B cell (primary cell): ENCODE measurements around the gene DRC1.

Experiments
- EZH2 ChIP-seq: IDR thresholded peaks from 2 replicates; pipeline ENCODE4 v1.6.1; 2012; ENCODE audit warnings: borderline replicate concordance, low read depth, mild to moderate bottlenecking, moderate library complexity, low read length; ENCODE audit not compliant: insufficient read depth, poor library complexity, severe bottlenecking
- TF ChIP-seq, protein P1 (sequence below): fragments of 200-600 bp; IDR thresholded peaks from one replicate; pipeline ENCODE4 v1.8.0; 2022; ENCODE audit warnings: antibody characterized with exemption, mild to moderate bottlenecking

GRCh38 chr2:26457251-26457666, 55.5 kb downstream of the DRC1 start:
- TF ChIP-seq, protein P1, sequence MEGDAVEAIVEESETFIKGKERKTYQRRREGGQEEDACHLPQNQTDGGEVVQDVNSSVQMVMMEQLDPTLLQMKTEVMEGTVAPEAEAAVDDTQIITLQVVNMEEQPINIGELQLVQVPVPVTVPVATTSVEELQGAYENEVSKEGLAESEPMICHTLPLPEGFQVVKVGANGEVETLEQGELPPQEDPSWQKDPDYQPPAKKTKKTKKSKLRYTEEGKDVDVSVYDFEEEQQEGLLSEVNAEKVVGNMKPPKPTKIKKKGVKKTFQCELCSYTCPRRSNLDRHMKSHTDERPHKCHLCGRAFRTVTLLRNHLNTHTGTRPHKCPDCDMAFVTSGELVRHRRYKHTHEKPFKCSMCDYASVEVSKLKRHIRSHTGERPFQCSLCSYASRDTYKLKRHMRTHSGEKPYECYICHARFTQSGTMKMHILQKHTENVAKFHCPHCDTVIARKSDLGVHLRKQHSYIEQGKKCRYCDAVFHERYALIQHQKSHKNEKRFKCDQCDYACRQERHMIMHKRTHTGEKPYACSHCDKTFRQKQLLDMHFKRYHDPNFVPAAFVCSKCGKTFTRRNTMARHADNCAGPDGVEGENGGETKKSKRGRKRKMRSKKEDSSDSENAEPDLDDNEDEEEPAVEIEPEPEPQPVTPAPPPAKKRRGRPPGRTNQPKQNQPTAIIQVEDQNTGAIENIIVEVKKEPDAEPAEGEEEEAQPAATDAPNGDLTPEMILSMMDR = no peak
- no peak for TF ChIP-seq EZH2
